ENCODE data around the gene RAB3A.

Gene RAB3A

DNA sequence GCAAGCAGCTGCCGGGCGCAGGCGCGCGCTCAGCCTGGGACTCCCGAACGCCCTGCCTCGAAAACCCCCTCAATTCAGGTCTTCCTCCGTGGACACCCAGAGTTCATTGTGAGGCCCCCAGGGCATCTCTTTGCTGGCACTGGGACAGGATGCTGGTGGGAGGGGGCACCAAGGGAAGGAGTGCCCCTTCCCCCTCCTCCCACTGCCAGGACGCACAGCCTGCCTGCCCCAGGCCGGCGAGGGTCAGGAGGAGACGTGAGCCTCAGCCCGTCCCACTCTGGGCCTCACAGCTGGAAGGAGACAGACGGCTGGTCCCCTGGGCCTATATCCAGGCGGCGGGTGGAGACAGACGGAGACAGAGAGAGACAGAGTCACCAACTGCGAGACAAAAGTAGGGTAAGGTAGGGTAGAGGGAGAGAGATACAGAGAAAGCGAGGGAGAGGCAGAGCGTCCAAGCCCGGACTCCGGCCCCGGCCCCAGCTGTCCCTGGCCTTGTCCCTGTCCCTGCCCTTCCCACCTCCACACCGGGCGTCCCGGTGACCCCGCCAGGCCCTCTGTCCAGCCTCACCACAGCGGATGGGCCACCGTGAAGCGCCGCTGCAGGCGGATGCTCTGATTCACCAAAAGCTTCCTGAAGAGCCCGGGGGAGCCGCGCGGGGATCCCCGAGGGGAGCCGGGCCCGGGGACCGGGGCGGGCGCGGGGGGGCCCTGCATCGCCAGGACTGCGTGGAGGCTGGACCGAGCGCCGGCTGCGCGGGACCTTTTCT, 22.0 kb upstream of the RAB3A start, which contains the start of gene PDE4C:
Gene PDE4C (minus strand): TSS at position 737 of the 767 bp plus-strand sequence. CDS start 23 bp downstream, at position 714.
- CTCF ChIA-PET, result interaction anchor here (0.9 kb wide), 1 partner anchor 26 kb away, joined by 5 read pairs; no protein-coding TSS in a partner anchor
- POLR2A ChIA-PET, result interaction anchor here (1.8 kb wide), 1 partner anchor 54 kb away, joined by 11 read pairs; no protein-coding TSS in a partner anchor
- DNase-seq (ENCODE audit: extremely low spot score), result no peak

DNA sequence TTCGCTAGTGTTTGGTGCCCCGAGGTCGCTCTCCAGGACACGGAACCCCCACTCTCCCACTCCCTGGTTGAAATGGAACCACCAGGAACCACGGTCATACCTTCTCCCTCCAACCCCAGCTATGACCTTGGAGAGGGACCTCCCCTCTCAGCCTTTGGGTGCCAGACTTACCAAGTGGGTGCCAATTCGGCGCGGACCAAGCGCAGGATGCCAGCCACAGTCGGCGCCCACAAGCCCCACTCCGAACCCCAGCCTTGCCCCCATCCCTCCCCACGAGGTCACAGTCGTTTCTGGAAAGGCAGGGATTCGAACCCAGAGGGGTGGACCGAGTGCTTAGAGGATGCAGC, 21.5 kb upstream of the RAB3A start:
- POLR2A ChIA-PET, result interaction anchor here (1.5 to 1.8 kb wide), 2 partner anchors 21 to 54 kb away, joined by 3 to 11 read pairs; partner anchors contain the start of gene RAB3A
- CTCF ChIA-PET, result no interaction called here
- TF ChIP-seq CTCF (IDR thresholded peaks at IDR 0.05; ENCODE audit: control extremely low read depth, extremely low read depth, low read depth, missing control alignments), result no peak
- DNase-seq (ENCODE audit: extremely low spot score), result no peak

More for the DNA sequence above, 22.0 kb upstream of the RAB3A start, which contains the start of gene PDE4C:
- TF ChIP-seq CTCF (IDR thresholded peaks at IDR 0.05; ENCODE audit: control extremely low read depth, extremely low read depth, low read depth, missing control alignments), result no peak

GRCh38 chr19:18224525-18225354, 20.9 kb upstream of the RAB3A start:
- CTCF ChIA-PET, result interaction anchor here (1.0 to 6.5 kb wide), 9 partner anchors 9 to 190 kb away, joined by 3 to 57 read pairs (median 7); no protein-coding TSS in a partner anchor
- no peak for TF ChIP-seq CTCF (IDR thresholded peaks at IDR 0.05; ENCODE audit: control extremely low read depth, extremely low read depth, low read depth, missing control alignments)
- peak; percentile 97 for DNase-seq (ENCODE audit: extremely low spot score)
- POLR2A ChIA-PET, result interaction anchor here (0.8 to 1.8 kb wide), 7 partner anchors 21 to 57 kb away, joined by 3 to 11 read pairs (median 5); partner anchors contain the start of genes JUND, MPV17L2 and RAB3A

GRCh38 chr19:18223860-18224524, 20.1 kb upstream of the RAB3A start:
- no peak for TF ChIP-seq CTCF (IDR thresholded peaks at IDR 0.05; ENCODE audit: control extremely low read depth, extremely low read depth, low read depth, missing control alignments)
- POLR2A ChIA-PET, result interaction anchor here (0.8 to 1.5 kb wide), 6 partner anchors 20 to 58 kb away, joined by 3 to 10 read pairs (median 4); partner anchors contain the start of genes JUND, MPV17L2 and RAB3A
- DNase-seq (ENCODE audit: extremely low spot score), result peak; percentile 60
- CTCF ChIA-PET, result interaction anchor here (1.0 to 6.5 kb wide), 10 partner anchors 9 to 190 kb away, joined by 3 to 57 read pairs (median 6); no protein-coding TSS in a partner anchor

GRCh38 chr19:18221815-18222725, 18.2 kb upstream of the RAB3A start:
- no peak for DNase-seq (ENCODE audit: extremely low spot score)
- TF ChIP-seq CTCF (IDR thresholded peaks at IDR 0.05; ENCODE audit: control extremely low read depth, extremely low read depth, low read depth, missing control alignments), result no peak
- ChIA-PET POLR2A (no interaction called here), CTCF (interaction anchor here (1.3 to 6.5 kb wide), 6 partner anchors 8 to 57 kb away, joined by 3 to 57 read pairs (median 24); partner anchors contain the start of gene RAB3A)
